PC-3 (cell line): ENCODE results near the gene TOMM20L. TPM values are rescaled to one million over a fixed set of nuclear protein-coding genes. Genes with fewer than 3 reads are reported as not detected.

ENCODE experiments used
- ATAC-seq: fragments of 200-7000 bp; cut with Tn5 transposase; 2 replicates; pipeline ENCODE4 v1.9.1; 2020; ENCODE audit warnings: mild to moderate bottlenecking, moderate library complexity
- BruUV-seq: library from RNA; stranded (reverse); fragments of 400-500 nt; replicated peaks from 2 replicates; lab custom pipeline; 2021; lab: Mats Ljungman, UMichigan
- CTCF ChIA-PET: fragments of 300-600 bp; sonication (Branson Sonifier 250); formaldehyde crosslinking; loops from one replicate; lab custom pipeline; 2022; ENCODE audit warnings: antibody characterized with exemption; lab: Charles Lee
- POLR2A ChIA-PET: fragments of 300-600 bp; sonication (Branson Sonifier 250); formaldehyde crosslinking; loops from one replicate; lab custom pipeline; 2022; ENCODE audit warnings: antibody characterized with exemption; ENCODE audit not compliant: unreplicated experiment; lab: Charles Lee
- DNase-seq: peaks from one replicate; pipeline ENCODE4 v3.0.0-alpha.2; 2015
- H2AFZ ChIP-seq: fragments of 300-600 bp; sonication (generic); 2 replicates; pipeline ENCODE4 v1.6.0; 2016; ENCODE audit warnings: antibody characterized with exemption, low read length
- H3F3A ChIP-seq: fragments of 300-600 bp; sonication (generic); one replicate; pipeline ENCODE4 v1.6.0; 2017; ENCODE audit warnings: antibody characterized with exemption, low read length, control low read depth, mild to moderate bottlenecking; ENCODE audit not compliant: unreplicated experiment
- H3K27ac ChIP-seq: fragments of 300-600 bp; sonication (generic); 2 replicates; pipeline ENCODE4 v1.5.1; 2016; ENCODE audit warnings: mild to moderate bottlenecking, low read length
- H3K27me3 ChIP-seq: fragments of 300-600 bp; sonication (generic); 2 replicates; pipeline ENCODE4 v1.6.1; 2016; ENCODE audit warnings: low read length, mixed read lengths
- H3K36me3 ChIP-seq: fragments of 300-600 bp; sonication (generic); 2 replicates; pipeline ENCODE4 v1.6.1; 2016; ENCODE audit warnings: low read depth, mixed run types, low read length, mixed read lengths
- H3K4me1 ChIP-seq: fragments of 300-600 bp; sonication (generic); 2 replicates; pipeline ENCODE4 v1.5.1; 2016; ENCODE audit warnings: low read length; ENCODE audit not compliant: insufficient read depth
- H3K4me2 ChIP-seq: fragments of 300-600 bp; sonication (generic); 2 replicates; pipeline ENCODE4 v1.6.0; 2016; ENCODE audit warnings: low read length
- H3K4me3 ChIP-seq: fragments of 300-600 bp; sonication (generic); 2 replicates; pipeline ENCODE4 v1.5.1; 2016; ENCODE audit warnings: mild to moderate bottlenecking, low read length, mixed read lengths
- H3K79me2 ChIP-seq: fragments of 300-600 bp; sonication (generic); 2 replicates; pipeline ENCODE4 v1.6.1; 2017; ENCODE audit warnings: low read length, mixed read lengths
- H3K9ac ChIP-seq: fragments of 300-600 bp; sonication (generic); 2 replicates; pipeline ENCODE4 v1.6.0; 2016; ENCODE audit warnings: mild to moderate bottlenecking, low read length
- H3K9me2 ChIP-seq: fragments of 300-600 bp; sonication (generic); replicated peaks from 2 replicates; pipeline ENCODE4 v1.6.1; 2016; ENCODE audit warnings: mixed run types, low read length, mixed read lengths
- H3K9me3 ChIP-seq: fragments of 300-600 bp; sonication (generic); 2 replicates; pipeline ENCODE4 v1.6.1; 2016; ENCODE audit warnings: low read length, mixed read lengths
- H4K20me1 ChIP-seq: fragments of 300-600 bp; sonication (generic); 2 replicates; pipeline ENCODE4 v1.6.1; 2016; ENCODE audit warnings: low read length, mixed read lengths
- CTCF ChIP-seq: fragments of 300-600 bp; sonication (generic); conservative IDR thresholded peaks from 2 replicates; pipeline ENCODE4 v1.5.1; 2017; ENCODE audit warnings: antibody characterized with exemption, low read depth, mild to moderate bottlenecking, low read length
- EZH2 ChIP-seq: fragments of 300-600 bp; sonication (generic); IDR thresholded peaks from one replicate; pipeline ENCODE4 v1.6.1; 2017; ENCODE audit warnings: antibody characterized with exemption, mild to moderate bottlenecking, low read length; ENCODE audit not compliant: unreplicated experiment
- EZH2phosphoT487 ChIP-seq: fragments of 300-600 bp; sonication (generic); IDR thresholded peaks from 2 replicates; pipeline ENCODE4 v1.6.1; 2018; ENCODE audit warnings: mild to moderate bottlenecking, antibody characterized with exemption, low read length, borderline replicate concordance
- intact Hi-C: fragments of 100-400 bp; cut with micrococcal nuclease; formaldehyde crosslinking; loops from 2 replicates; pipeline ENCODE4 v1.9.0; 2023
- total RNA-seq: library from RNA; depleted of rRNA; stranded (reverse); fragments of >200 nt; gene quantifications from 2 replicates; pipeline ENCODE4 v1.2.3, GENCODE V29; 2014

Gene TOMM20L
- total RNA-seq, 1 experiment from 2014 or later: not detected

- DNase-seq: peak; percentile 80
- Histone ChIP-seq H2AFZ (peak overlapping the region; percentile 96), H3K9me3 (no peaks in the 10 kb centered on the region), H3K9me2 (no peaks in the 10 kb centered on the region), H3K4me3 (peak overlapping the region; percentile 70), H3K79me2 (peaks cover 60% of the 10 kb centered on the region), H3K27ac (peak overlapping the region; percentile 77), H3K4me1 (peaks cover 22% of the 10 kb centered on the region), H3K27me3 (no peaks in the 10 kb centered on the region), H4K20me1 (no peaks in the 10 kb centered on the region), H3K4me2 (peak overlapping the region; percentile 79), H3K9ac (peak overlapping the region; percentile 88), H3F3A (peaks cover 10% of the 10 kb centered on the region), H3K36me3 (peaks cover 15% of the 10 kb centered on the region)
- TF ChIP-seq CTCF (no peak), EZH2 (no peak), EZH2phosphoT487 (no peak)
- no TSS peak for BruUV-seq
- ChIA-PET POLR2A (interaction anchor here (0.6 kb wide), 2 partner anchors 173 to 193 kb away, joined by 3 read pairs; no protein-coding TSS in a partner anchor), CTCF (no interaction called here)
- intact Hi-C loops: loop anchor here (1.0 kb wide), 1 partner anchor 39 kb away; no protein-coding TSS in a partner anchor
- peak; percentile 51 for ATAC-seq
These were observed 32.5 kb downstream of the TOMM20L start for GRCh38 chr14:58428118-58428683.

- peaks cover 22% of the 10 kb centered on the region for H3K4me1 ChIP-seq
- CTCF ChIA-PET: interaction anchor here (0.6 kb wide), 1 partner anchor 70 kb away, joined by 5 read pairs; no protein-coding TSS in a partner anchor
- TF ChIP-seq CTCF (no peak), EZH2 (no peak), EZH2phosphoT487 (no peak)
These were observed 34.4 kb downstream of the TOMM20L start for GRCh38 chr14:58430156-58430555.

GRCh38 chr14:58439476-58439875, 43.7 kb downstream of the TOMM20L start:
- H3K79me2 ChIP-seq: no peaks in the 10 kb centered on the region
- no peak overlapping the region for H3K4me2 ChIP-seq
- intact Hi-C loops: no loop called here
- DNase-seq (no peak), ATAC-seq (no peak)
- TF ChIP-seq EZH2 (no peak), EZH2phosphoT487 (no peak), CTCF (no peak)
- no peaks in the 10 kb centered on the region for H3K4me1 ChIP-seq
- peaks cover 36% of the 10 kb centered on the region for H3K36me3 ChIP-seq
- CTCF ChIA-PET: no interaction called here
- POLR2A ChIA-PET: no interaction called here
- no peaks in the 10 kb centered on the region for H3F3A ChIP-seq
- no TSS peak for BruUV-seq
- H3K9me3 ChIP-seq: no peaks in the 10 kb centered on the region
- H3K9me2 ChIP-seq: no peaks in the 10 kb centered on the region
- H2AFZ ChIP-seq: no peak overlapping the region
- no peaks in the 10 kb centered on the region for H4K20me1 ChIP-seq
- no peak overlapping the region for H3K4me3 ChIP-seq
- H3K9ac ChIP-seq: no peak overlapping the region
- H3K27me3 ChIP-seq: no peaks in the 10 kb centered on the region
- no peak overlapping the region for H3K27ac ChIP-seq

More at GRCh38 chr14:58430156-58430555, 34.4 kb downstream of the TOMM20L start:
- peak overlapping the region; percentile 1; the same call in 1 of the 2 replicates for H3K27ac ChIP-seq
- intact Hi-C loops: no loop called here
- peaks cover 10% of the 10 kb centered on the region for H3F3A ChIP-seq
- H3K36me3 ChIP-seq: peaks cover 16% of the 10 kb centered on the region; the same call in 1 of the 2 replicates
- ATAC-seq: peak; percentile 7
- no peak overlapping the region for H2AFZ ChIP-seq
- no TSS peak for BruUV-seq
- peaks cover 42% of the 10 kb centered on the region for H3K79me2 ChIP-seq
- peak; percentile 97 for DNase-seq
- H4K20me1 ChIP-seq: no peaks in the 10 kb centered on the region
- H3K9me3 ChIP-seq: no peaks in the 10 kb centered on the region
- no peaks in the 10 kb centered on the region for H3K9me2 ChIP-seq
- peak overlapping the region; percentile 70 for H3K4me3 ChIP-seq
- H3K4me2 ChIP-seq: peak overlapping the region; percentile 79
- POLR2A ChIA-PET: interaction anchor here (0.7 kb wide), 2 partner anchors 126 to 260 kb away, joined by 14 to 15 read pairs; no protein-coding TSS in a partner anchor
- no peaks in the 10 kb centered on the region for H3K27me3 ChIP-seq
- H3K9ac ChIP-seq: no peak overlapping the region
